ENCODE measurements around the gene WDR86. TPM values are rescaled to one million over a fixed set of nuclear protein-coding genes. Genes with fewer than 3 reads are reported as not detected.

WDR86 gene
- total RNA-seq, 2 experiments from 2014 or later: 2.1 to 4.0 TPM

DNA sequence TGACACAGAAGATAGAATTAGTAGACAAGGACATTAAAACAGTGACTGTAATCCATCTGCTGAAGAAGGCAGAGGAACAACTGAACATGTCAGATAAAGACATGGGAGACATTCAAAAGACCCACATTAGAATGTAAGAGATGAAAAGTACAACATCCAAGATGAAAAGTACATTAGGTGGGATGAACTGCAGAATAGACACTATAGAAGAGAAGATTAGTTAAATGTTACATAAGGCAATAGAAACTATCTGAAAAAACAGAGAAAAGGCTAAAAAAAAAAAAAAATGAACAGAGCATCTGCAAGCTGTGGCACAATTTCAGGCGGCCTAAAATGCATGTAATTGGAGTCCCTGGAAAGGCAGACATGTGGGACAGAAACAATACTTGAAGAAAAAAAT lies 46.7 kb downstream of the WDR86 start:
- Mint-ChIP-seq H3K4me1 (peaks cover 13% of the 10 kb centered on the region), H3K27me3 (no peaks in the 10 kb centered on the region), H3K27ac (no peak overlapping the region), H3K36me3 (peaks cover 38% of the 10 kb centered on the region), H3K9me3 (no peaks in the 10 kb centered on the region), H3K4me3 (no peak overlapping the region)
- POLR2A ChIA-PET: no interaction called here
- no peak for DNase-seq
- ATAC-seq (ENCODE audit: low read depth): no peak

DNA sequence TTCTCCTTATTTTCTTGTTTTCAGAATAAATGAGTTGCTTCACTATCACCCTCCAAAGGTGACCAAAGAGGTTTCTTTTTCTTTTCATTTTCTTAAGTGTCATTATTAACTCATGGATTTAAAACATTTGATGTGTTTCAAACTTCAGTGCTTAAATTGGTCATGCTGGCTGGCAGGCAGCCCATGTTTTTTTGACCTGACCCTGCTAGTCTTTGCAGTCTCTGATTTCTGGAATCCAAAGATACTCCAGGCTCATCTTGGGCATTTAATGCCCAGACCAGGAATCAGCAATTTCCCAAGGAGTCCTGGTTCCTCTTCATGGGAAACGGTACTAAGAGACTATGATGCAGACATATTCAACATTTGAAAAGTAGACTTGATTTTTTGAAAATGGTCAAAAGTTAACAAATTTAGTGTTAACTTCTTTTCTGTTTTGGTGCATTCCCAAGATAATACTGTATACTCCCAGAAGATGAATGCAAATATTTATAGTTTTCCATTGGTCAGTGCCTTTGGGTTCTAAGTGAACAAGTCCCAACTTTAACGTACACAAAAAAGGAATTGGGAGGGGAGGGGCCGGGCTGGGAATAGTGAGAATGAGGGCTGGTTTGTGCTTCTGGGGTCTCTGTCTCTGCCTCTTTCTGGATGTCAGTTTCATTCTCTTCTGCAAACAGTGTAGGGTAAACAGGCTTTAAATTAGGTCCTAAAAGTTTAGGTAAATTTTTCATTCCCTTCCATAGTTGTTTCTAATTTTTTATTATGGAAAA lies 48.5 kb downstream of the WDR86 start:
- H3K4me1 Mint-ChIP-seq: peaks cover 10% of the 10 kb centered on the region
- no peak overlapping the region for H3K27ac Mint-ChIP-seq
- H3K4me3 Mint-ChIP-seq: no peak overlapping the region
- ATAC-seq (ENCODE audit: low read depth) (no peak), DNase-seq (no peak)
- POLR2A ChIA-PET: no interaction called here
- H3K27me3 Mint-ChIP-seq: no peaks in the 10 kb centered on the region
- H3K36me3 Mint-ChIP-seq: peaks cover 36% of the 10 kb centered on the region
- no peaks in the 10 kb centered on the region for H3K9me3 Mint-ChIP-seq

DNA sequence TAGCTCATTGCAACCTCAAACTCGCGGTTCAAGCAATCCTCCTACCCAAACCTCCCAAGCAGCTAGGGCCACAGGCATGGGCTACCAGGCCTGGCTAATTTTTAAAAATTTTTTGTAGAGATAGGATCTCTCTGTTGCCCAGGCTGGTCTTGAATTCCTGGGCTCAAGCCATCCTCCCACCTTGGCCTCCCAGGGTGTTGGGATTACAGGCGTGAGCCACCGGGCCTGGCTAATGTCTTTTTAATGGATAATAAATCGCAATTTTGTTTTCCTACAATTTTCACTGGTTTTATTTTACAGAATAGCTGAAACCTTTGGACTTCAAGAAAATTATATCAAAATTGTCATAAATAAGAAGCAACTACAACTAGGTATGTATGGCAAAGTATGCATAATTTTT lies 57.3 kb downstream of the WDR86 start:
- H3K36me3 Mint-ChIP-seq: peaks cover 21% of the 10 kb centered on the region
- no peaks in the 10 kb centered on the region for H3K27me3 Mint-ChIP-seq
- DNase-seq: no peak
- H3K9me3 Mint-ChIP-seq: no peaks in the 10 kb centered on the region
- H3K4me3 Mint-ChIP-seq: peak overlapping the region; percentile 72
- POLR2A ChIA-PET: interaction anchor here (1.0 to 3.9 kb wide), 7 partner anchors 11 to 96 kb away, joined by 3 to 67 read pairs (median 4); partner anchors contain the start of genes NUB1 and WDR86
- peak overlapping the region; percentile 91 for H3K27ac Mint-ChIP-seq
- ATAC-seq (ENCODE audit: low read depth): no peak
- peaks cover 33% of the 10 kb centered on the region for H3K4me1 Mint-ChIP-seq

DNA sequence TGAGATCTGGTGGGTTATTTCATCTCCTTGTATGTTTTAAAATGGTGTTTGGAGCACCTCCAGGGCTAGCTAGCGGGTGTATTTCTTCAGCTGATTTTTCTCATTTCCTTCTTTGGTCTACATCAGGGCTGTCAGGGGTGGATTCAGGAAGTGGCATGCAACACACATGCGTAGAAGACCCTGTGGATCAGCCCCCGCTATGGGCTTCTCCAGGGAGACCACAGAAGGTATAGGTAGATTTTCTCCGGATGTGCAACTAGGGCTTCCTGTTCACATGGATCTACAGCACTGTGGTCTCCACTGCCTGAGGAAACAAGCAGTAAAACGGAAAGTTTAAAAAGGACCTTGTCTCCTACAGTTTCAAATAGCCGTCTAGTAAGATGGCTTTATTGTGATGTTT lies 57.9 kb downstream of the WDR86 start:
- POLR2A ChIA-PET: interaction anchor here (0.6 to 3.9 kb wide), 9 partner anchors 11 to 1014 kb away, joined by 3 to 67 read pairs (median 4); partner anchors contain the start of genes NUB1 and WDR86
- Mint-ChIP-seq H3K27ac (peak overlapping the region; percentile 91), H3K9me3 (no peaks in the 10 kb centered on the region), H3K4me3 (peak overlapping the region; percentile 72), H3K27me3 (no peaks in the 10 kb centered on the region), H3K4me1 (peaks cover 33% of the 10 kb centered on the region), H3K36me3 (peaks cover 19% of the 10 kb centered on the region)
- ATAC-seq (ENCODE audit: low read depth) (peak; percentile 78), DNase-seq (peak; percentile 61)

DNA sequence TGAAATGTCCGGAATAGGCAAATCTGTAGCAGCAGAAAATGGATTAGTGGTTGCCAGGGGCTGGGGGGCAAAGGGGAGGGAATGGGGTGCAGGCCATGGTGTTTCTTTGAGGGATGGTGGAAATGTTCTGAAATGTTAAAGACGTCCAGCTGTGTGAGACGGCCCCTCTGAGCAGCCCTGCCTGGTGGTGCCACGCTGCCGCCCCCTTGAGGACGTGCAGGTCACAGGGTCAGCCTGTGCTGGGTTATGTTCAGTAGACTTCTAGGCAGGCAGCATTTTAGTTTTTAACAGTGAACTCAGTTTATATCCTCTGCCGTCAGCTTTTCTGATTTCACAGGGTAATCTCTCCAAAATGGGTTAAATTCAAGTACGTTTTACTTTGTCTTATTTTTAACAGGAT lies 58.8 kb downstream of the WDR86 start:
- H3K4me1 Mint-ChIP-seq: peaks cover 37% of the 10 kb centered on the region

DNA sequence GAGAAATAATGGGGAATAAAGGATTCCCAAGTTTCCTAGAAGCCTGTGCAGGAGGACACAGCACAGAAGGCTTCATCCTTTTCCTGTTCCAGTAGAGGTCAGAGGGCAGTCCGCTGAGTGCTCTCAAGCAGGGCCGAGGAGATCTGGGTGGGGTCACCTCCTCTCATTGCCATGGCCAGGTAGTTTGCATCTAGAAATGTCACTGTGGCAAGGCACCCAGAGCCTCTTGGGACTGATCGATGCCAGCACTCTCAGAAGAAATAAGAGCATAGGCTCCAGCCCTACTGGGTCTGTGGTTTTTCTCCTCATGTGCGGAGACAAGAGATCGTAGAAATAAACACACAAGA lies 60.4 kb downstream of the WDR86 start:
- Mint-ChIP-seq H3K27me3 (no peaks in the 10 kb centered on the region), H3K9me3 (no peaks in the 10 kb centered on the region), H3K36me3 (peaks cover 23% of the 10 kb centered on the region), H3K27ac (peak overlapping the region; percentile 97), H3K4me1 (peaks cover 35% of the 10 kb centered on the region), H3K4me3 (peak overlapping the region; percentile 86)
- ATAC-seq (ENCODE audit: low read depth) (peak; percentile 32), DNase-seq (no peak)
- POLR2A ChIA-PET: interaction anchor here (1.1 to 3.9 kb wide), 3 partner anchors 8 to 34 kb away, joined by 4 to 67 read pairs (median 24); partner anchors contain the start of gene NUB1

More for the DNA sequence above, 58.8 kb downstream of the WDR86 start:
- POLR2A ChIA-PET: interaction anchor here (1.3 to 3.9 kb wide), 7 partner anchors 10 to 98 kb away, joined by 4 to 67 read pairs (median 7); partner anchors contain the start of gene NUB1
- Mint-ChIP-seq H3K36me3 (peaks cover 21% of the 10 kb centered on the region), H3K27me3 (no peaks in the 10 kb centered on the region), H3K9me3 (no peaks in the 10 kb centered on the region), H3K4me3 (peak overlapping the region; percentile 72), H3K27ac (peak overlapping the region; percentile 91)
- ATAC-seq (ENCODE audit: low read depth) (no peak), DNase-seq (peak; percentile 57)

DNA sequence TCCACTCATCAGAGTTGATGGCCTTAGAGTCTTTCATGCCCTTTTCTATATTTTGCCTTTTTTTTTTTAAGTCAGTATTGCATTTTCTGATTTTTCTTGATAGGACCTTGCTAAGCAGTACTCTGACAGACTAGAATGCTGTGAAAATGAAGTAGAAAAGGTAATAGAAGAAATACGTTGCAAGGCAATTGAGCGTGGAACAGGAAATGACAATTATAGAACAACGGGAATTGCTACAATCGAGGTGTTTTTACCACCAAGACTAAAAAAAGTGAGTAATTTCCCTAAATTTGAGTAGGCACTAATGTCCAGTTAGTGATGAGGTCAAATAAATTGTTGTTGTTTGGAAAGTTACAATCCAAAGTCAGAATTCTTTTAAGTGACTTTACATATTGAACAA lies 60.9 kb downstream of the WDR86 start:
- Mint-ChIP-seq H3K27me3 (no peaks in the 10 kb centered on the region), H3K4me1 (peaks cover 33% of the 10 kb centered on the region), H3K4me3 (peak overlapping the region; percentile 86), H3K36me3 (peaks cover 23% of the 10 kb centered on the region), H3K27ac (peak overlapping the region; percentile 97), H3K9me3 (no peaks in the 10 kb centered on the region)
- ATAC-seq (ENCODE audit: low read depth) (no peak), DNase-seq (no peak)
- POLR2A ChIA-PET: no interaction called here

DNA sequence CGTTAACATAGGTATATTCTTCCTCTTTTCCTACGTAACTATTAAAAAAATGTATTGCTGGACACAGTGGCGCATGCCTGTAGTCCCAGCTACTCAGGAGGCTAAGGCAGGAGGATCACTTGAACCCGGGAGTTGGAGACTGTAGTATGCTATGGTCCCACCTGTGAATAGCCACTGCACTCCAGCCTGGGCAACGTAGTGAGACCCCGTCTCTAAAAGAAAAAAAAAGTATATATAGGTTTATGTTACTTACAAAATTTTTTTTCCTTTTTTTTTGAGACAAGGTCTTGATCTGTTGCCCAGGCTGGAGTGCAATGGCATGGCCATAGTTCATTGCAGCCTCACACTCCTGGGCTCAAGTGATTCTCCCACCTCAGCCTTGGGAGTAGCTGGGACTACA lies 62.6 kb downstream of the WDR86 start:
- Mint-ChIP-seq H3K27ac (no peak overlapping the region), H3K4me3 (no peak overlapping the region), H3K4me1 (peaks cover 36% of the 10 kb centered on the region), H3K27me3 (no peaks in the 10 kb centered on the region), H3K9me3 (no peaks in the 10 kb centered on the region), H3K36me3 (peaks cover 19% of the 10 kb centered on the region)
- ATAC-seq (ENCODE audit: low read depth) (no peak), DNase-seq (no peak)
- POLR2A ChIA-PET: no interaction called here

DNA sequence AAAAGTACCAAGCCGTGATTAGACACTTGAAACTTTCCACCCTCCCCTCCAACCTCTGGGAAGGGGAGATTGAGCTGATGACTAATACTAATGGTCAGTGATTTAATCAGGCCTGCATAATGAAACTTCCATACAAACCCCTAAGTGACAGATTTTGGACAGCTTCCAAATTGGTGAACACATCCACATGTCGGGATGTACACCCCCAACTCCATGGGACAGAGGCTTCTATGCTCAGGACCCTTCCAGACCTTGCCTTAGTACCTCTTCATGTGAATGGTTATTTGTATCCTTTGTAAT lies 63.4 kb downstream of the WDR86 start:
- Mint-ChIP-seq H3K4me3 (no peak overlapping the region), H3K4me1 (peaks cover 29% of the 10 kb centered on the region), H3K36me3 (peaks cover 13% of the 10 kb centered on the region), H3K27ac (no peak overlapping the region), H3K9me3 (no peaks in the 10 kb centered on the region), H3K27me3 (no peaks in the 10 kb centered on the region)
- ATAC-seq (ENCODE audit: low read depth) (no peak), DNase-seq (no peak)
- POLR2A ChIA-PET: no interaction called here

DNA sequence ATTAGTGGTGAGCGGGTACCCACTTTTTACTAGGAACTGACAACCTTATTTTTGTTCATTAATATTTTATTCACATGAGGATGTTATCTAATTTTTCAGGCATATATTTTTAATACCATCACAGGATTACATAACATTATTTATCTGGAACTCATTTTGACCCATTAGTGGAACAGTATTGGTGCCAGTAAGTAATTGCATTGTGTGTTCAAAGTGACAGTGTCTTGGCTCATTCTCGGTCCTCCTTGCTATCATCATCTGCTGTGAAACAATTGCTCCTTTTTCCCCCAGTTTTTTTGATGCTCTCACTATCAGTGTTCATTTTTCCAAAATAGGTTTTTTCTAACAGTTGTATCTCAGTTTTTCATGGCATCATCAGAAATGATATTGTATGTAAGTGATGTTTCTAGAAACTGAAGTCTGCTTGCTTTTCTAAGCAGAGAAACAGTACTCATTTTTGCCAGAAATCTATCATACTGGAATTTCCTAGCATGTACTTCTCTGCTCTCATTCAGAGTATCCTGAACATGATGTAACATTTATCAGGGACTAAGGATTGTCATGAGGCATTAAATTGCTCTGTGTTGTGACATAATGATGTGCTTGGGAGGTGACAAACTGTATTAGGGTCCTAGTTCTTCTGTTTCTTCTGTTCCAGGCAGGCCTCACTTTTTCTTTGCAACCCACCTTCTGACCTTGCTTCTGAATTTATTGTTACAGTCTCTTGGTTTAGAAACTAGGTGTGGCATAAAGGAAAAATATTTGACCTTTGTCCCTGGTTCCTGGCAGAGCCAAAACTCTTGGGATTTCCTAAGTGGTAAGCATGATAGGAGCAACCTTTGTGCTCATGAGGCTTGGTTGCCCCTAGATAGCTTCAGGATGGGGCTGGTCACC lies 64.0 kb downstream of the WDR86 start:
- H3K4me1 Mint-ChIP-seq: peaks cover 24% of the 10 kb centered on the region
- ATAC-seq (ENCODE audit: low read depth) (no peak), DNase-seq (no peak)
- POLR2A ChIA-PET: no interaction called here
- peak overlapping the region; percentile 27 for H3K27ac Mint-ChIP-seq
- H3K4me3 Mint-ChIP-seq: no peak overlapping the region
- H3K36me3 Mint-ChIP-seq: peaks cover 11% of the 10 kb centered on the region
- H3K27me3 Mint-ChIP-seq: no peaks in the 10 kb centered on the region
- no peaks in the 10 kb centered on the region for H3K9me3 Mint-ChIP-seq

DNA sequence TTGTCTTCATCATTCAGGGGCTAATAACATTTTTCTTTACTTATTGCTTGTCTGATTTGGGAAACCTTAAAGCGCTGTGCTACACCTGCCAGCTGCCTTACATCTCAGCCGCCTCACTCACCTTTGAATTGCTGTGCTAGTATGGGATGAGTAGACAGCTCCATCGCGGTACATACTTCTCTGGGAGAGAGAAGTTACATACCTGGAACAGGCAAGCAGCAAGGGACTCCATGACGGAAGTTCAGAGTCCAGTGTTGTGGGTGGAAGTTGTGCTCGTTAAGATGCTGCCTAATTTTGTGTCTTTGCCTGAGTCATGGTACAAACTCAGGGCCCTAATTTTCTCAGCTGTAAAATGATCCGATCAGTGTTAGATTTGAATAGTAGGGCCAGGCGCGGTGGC lies 66.3 kb downstream of the WDR86 start:
- no peak for DNase-seq
- Mint-ChIP-seq H3K27me3 (no peaks in the 10 kb centered on the region), H3K27ac (peak overlapping the region; percentile 87), H3K4me3 (peak overlapping the region; percentile 87), H3K4me1 (peaks cover 26% of the 10 kb centered on the region), H3K9me3 (peaks cover 8% of the 10 kb centered on the region), H3K36me3 (peaks cover 21% of the 10 kb centered on the region)
- POLR2A ChIA-PET: interaction anchor here (0.7 to 5.3 kb wide), 3 partner anchors 8 to 98 kb away, joined by 4 to 67 read pairs (median 17); no protein-coding TSS in a partner anchor
- no peak for ATAC-seq (ENCODE audit: low read depth)

DNA sequence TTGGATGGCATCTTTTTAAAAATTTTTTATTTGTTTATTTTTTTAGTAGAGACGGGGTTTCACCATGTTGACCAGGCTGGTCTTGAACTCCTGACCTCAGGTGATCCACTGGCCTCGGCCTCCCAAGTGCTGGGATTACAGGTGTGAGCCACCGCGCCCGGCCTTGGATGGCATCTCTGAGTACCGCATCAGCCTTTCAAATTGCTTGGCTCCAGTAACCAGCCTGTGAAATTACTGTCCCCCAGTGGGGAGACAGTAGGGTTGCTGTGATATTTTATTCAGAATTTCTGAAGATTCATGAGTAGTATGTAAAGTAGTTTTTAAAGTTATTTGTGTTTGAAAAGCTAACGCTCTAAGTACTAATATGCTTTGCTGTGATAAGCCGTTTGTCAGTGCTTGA lies 67.0 kb downstream of the WDR86 start:
- DNase-seq: no peak
- Mint-ChIP-seq H3K4me1 (peaks cover 25% of the 10 kb centered on the region), H3K27ac (peak overlapping the region; percentile 87), H3K9me3 (peaks cover 8% of the 10 kb centered on the region), H3K27me3 (no peaks in the 10 kb centered on the region), H3K4me3 (peak overlapping the region; percentile 87), H3K36me3 (peaks cover 19% of the 10 kb centered on the region)
- ATAC-seq (ENCODE audit: low read depth): no peak
- POLR2A ChIA-PET: interaction anchor here (0.7 to 5.3 kb wide), 4 partner anchors 9 to 99 kb away, joined by 3 to 67 read pairs (median 10); no protein-coding TSS in a partner anchor

DNA sequence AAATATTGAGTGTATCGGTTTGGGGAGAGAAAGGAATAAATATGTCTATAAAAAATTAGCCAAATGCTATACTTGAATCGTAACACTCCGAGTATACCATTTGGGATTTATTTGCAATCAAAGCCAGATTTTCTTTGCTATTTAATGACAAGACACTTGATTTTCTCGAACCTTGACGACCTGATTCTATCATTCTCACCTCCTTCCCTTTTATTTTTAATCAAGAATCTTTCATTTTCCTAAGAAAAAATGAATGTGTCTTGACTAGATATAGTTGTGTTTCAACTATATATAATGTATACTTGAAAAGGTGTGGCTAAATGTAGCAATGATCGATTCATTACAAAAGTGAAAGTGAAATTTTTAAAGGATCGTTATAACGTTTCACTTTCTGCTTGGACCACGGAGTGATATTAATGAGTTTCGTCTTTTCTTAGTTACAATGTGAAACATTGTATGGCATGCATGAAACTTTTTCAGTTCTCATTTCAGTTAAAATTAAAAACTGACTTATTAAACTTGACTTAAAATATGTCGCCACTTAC lies 67.7 kb downstream of the WDR86 start:
- Mint-ChIP-seq H3K4me1 (peaks cover 23% of the 10 kb centered on the region), H3K36me3 (peaks cover 19% of the 10 kb centered on the region), H3K27ac (peak overlapping the region; percentile 87), H3K4me3 (peak overlapping the region; percentile 87), H3K9me3 (peaks cover 9% of the 10 kb centered on the region), H3K27me3 (no peaks in the 10 kb centered on the region)
- DNase-seq: no peak
- POLR2A ChIA-PET: interaction anchor here (0.6 to 5.3 kb wide), 9 partner anchors 9 to 434 kb away, joined by 3 to 67 read pairs (median 4); partner anchors contain the start of gene CHPF2
- ATAC-seq (ENCODE audit: low read depth): peak; percentile 50

All from activated naive CD8-positive, alpha-beta T cell treated with anti-CD3 and anti-CD28 coated beads, Interleukin-2, amount 10 ng/mL, durations not matched to agents 7 days and 5 days (primary cell).